ENCODE data around the gene AKAP8L. TPM values are rescaled to one million over a fixed set of nuclear protein-coding genes. Genes with fewer than 3 reads are reported as not detected.

AKAP8L gene
- total and polyA plus RNA-seq, 2 experiments from 2014 or later, result 88.7 to 155 TPM

- TF ChIP-seq EZH2phosphoT487 (IDR thresholded peaks at IDR 0.05; ENCODE audit: low read depth, severe bottlenecking, unreplicated experiment), result no peak
- no peak for TF ChIP-seq CTCF (IDR thresholded peaks at IDR 0.05; ENCODE audit: poor library complexity)
- no peak for TF ChIP-seq EZH2 (IDR thresholded peaks at IDR 0.05; ENCODE audit: borderline replicate concordance)
- no peak overlapping the region for H2AFZ ChIP-seq
- DNase-seq (ENCODE audit: low spot score), result no peak
- H4K20me1 ChIP-seq (ENCODE audit: insufficient read depth, poor library complexity, severe bottlenecking), result no peaks in the 10 kb centered on the region
- peak overlapping the region; percentile 91 for H3K4me2 ChIP-seq
- H3K4me3 ChIP-seq, result peak overlapping the region; percentile 90
- no peaks in the 10 kb centered on the region for H3K9me2 ChIP-seq (replicated peaks; ENCODE audit: insufficient read depth)
- WGBS (ENCODE audit: low lambda C conversion rate, missing lambda C conversion rate), result 31% methylated on average over 7 of the region's 7 CpGs
- peaks cover 15% of the 10 kb centered on the region for H3K4me1 ChIP-seq (ENCODE audit: insufficient read depth)
- no peaks in the 10 kb centered on the region for H3K36me3 ChIP-seq (replicated peaks; ENCODE audit: insufficient read depth, low read depth)
- H3K79me2 ChIP-seq, result peaks cover 44% of the 10 kb centered on the region
- H3K9me3 ChIP-seq (ENCODE audit: low read depth), result no peaks in the 10 kb centered on the region
- no peaks in the 10 kb centered on the region for H3K27me3 ChIP-seq
- H3K27ac ChIP-seq, result peak overlapping the region; percentile 78
Measured at GRCh38 chr19:15431396-15432017, 12.7 kb upstream of the AKAP8L start.

- Histone ChIP-seq H3K4me2 (peak overlapping the region; percentile 91), H3K27ac (no peak overlapping the region), H3K4me3 (no peak overlapping the region), H3K9me3 (ENCODE audit: low read depth) (no peaks in the 10 kb centered on the region), H3K9me2 (replicated peaks; ENCODE audit: insufficient read depth) (no peaks in the 10 kb centered on the region), H4K20me1 (ENCODE audit: insufficient read depth, poor library complexity, severe bottlenecking) (no peaks in the 10 kb centered on the region), H2AFZ (no peak overlapping the region), H3K27me3 (no peaks in the 10 kb centered on the region), H3K36me3 (replicated peaks; ENCODE audit: insufficient read depth, low read depth) (no peaks in the 10 kb centered on the region), H3K4me1 (ENCODE audit: insufficient read depth) (peaks cover 15% of the 10 kb centered on the region), H3K79me2 (peaks cover 44% of the 10 kb centered on the region)
- TF ChIP-seq CTCF (IDR thresholded peaks at IDR 0.05; ENCODE audit: poor library complexity), result no peak
- no peak for TF ChIP-seq EZH2phosphoT487 (IDR thresholded peaks at IDR 0.05; ENCODE audit: low read depth, severe bottlenecking, unreplicated experiment)
- no peak for TF ChIP-seq EZH2 (IDR thresholded peaks at IDR 0.05; ENCODE audit: borderline replicate concordance)
- 93% methylated on average over 10 of the region's 10 CpGs for WGBS (ENCODE audit: low lambda C conversion rate, missing lambda C conversion rate)
- DNase-seq (ENCODE audit: low spot score), result no peak
Measured at GRCh38 chr19:15430526-15431120, 11.8 kb upstream of the AKAP8L start.

GRCh38 chr19:15429825-15430467 is 11.2 kb upstream of the AKAP8L start:
- no peak overlapping the region for H3K27ac ChIP-seq
- H3K79me2 ChIP-seq, result peaks cover 44% of the 10 kb centered on the region
- no peak overlapping the region for H3K4me2 ChIP-seq
- WGBS (ENCODE audit: low lambda C conversion rate, missing lambda C conversion rate), result 95% methylated on average over 23 of the region's 24 CpGs
- H4K20me1 ChIP-seq (ENCODE audit: insufficient read depth, poor library complexity, severe bottlenecking), result no peaks in the 10 kb centered on the region
- no peaks in the 10 kb centered on the region for H3K9me2 ChIP-seq (replicated peaks; ENCODE audit: insufficient read depth)
- no peaks in the 10 kb centered on the region for H3K27me3 ChIP-seq
- no peaks in the 10 kb centered on the region for H3K9me3 ChIP-seq (ENCODE audit: low read depth)
- no peak for DNase-seq (ENCODE audit: low spot score)
- H3K4me1 ChIP-seq (ENCODE audit: insufficient read depth), result peaks cover 15% of the 10 kb centered on the region
- no peaks in the 10 kb centered on the region for H3K36me3 ChIP-seq (replicated peaks; ENCODE audit: insufficient read depth, low read depth)
- TF ChIP-seq EZH2phosphoT487 (IDR thresholded peaks at IDR 0.05; ENCODE audit: low read depth, severe bottlenecking, unreplicated experiment), result no peak
- no peak overlapping the region for H3K4me3 ChIP-seq
- no peak overlapping the region for H2AFZ ChIP-seq

Data from hepatocyte (in vitro differentiated cells).